SK-N-SH treated with all-trans-retinoic acid at 6 μM for 48 hours (cell line): ENCODE data around the gene PARS2.
"Not testable (repeated sequence)": the region's sequence is repeated elsewhere in the genome, so short reads cannot be mapped to it uniquely, and the experiment has no call there.

Source experiments
- ATAC-seq: fragments of 200-7000 bp; cut with Tn5 transposase; 3 replicates; pipeline ENCODE4 v1.9.1; 2020; ENCODE audit warnings: mild to moderate bottlenecking, moderate library complexity
- ARNTL ChIP-seq: fragments of 450-650 bp; formaldehyde crosslinking; IDR thresholded peaks from 2 replicates; pipeline ENCODE4 v1.5.0; 2020; ENCODE audit warnings: low read depth, mild to moderate bottlenecking, moderate library complexity, borderline replicate concordance
- CREB5 ChIP-seq: fragments of 250-450 bp; sonication (Bioruptor Pico); IDR thresholded peaks from 2 replicates; pipeline ENCODE4 v1.5.1; 2020; ENCODE audit warnings: low read depth, mild to moderate bottlenecking, moderate library complexity
- CSDC2 ChIP-seq: fragments of 250-450 bp; sonication (Bioruptor Pico); IDR thresholded peaks from 2 replicates; pipeline ENCODE4 v1.5.0; 2020; ENCODE audit warnings: mild to moderate bottlenecking, moderate library complexity
- ESRRG ChIP-seq: fragments of 250-450 bp; sonication (Bioruptor Pico); IDR thresholded peaks from 2 replicates; pipeline ENCODE4 v1.6.1; 2021; ENCODE audit warnings: mild to moderate bottlenecking
- GLIS3 ChIP-seq: fragments of 250-450 bp; sonication (Bioruptor Pico); IDR thresholded peaks from 2 replicates; pipeline ENCODE4 v1.5.0; 2020; ENCODE audit warnings: mild to moderate bottlenecking, moderate library complexity
- ISL1 ChIP-seq: fragments of 250-450 bp; sonication (Bioruptor Pico); IDR thresholded peaks from 2 replicates; pipeline ENCODE4 v2.1.2; 2022; ENCODE audit warnings: mild to moderate bottlenecking, moderate library complexity
- OSR1 ChIP-seq: fragments of 250-450 bp; sonication (Bioruptor Pico); IDR thresholded peaks from 2 replicates; pipeline ENCODE4 v1.8.0; 2022; ENCODE audit warnings: moderate library complexity, mild to moderate bottlenecking, inconsistent platforms
- PPARA ChIP-seq: fragments of 250-450 bp; sonication (Bioruptor Pico); IDR thresholded peaks from 2 replicates; pipeline ENCODE4 v1.5.0; 2020; ENCODE audit warnings: mild to moderate bottlenecking, borderline replicate concordance
- RARB ChIP-seq: fragments of 250-450 bp; sonication (Bioruptor Pico); IDR thresholded peaks from 2 replicates; pipeline ENCODE4 v1.8.0; 2021; ENCODE audit warnings: mild to moderate bottlenecking, moderate library complexity
- SNAI2 ChIP-seq: fragments of 250-450 bp; sonication (Bioruptor Pico); IDR thresholded peaks from 2 replicates; pipeline ENCODE4 v1.5.0; 2020; ENCODE audit warnings: mild to moderate bottlenecking, moderate library complexity
- TCF4 ChIP-seq: fragments of 250-450 bp; sonication (Bioruptor Pico); IDR thresholded peaks from 2 replicates; pipeline ENCODE4 v1.8.0; 2021; ENCODE audit warnings: mild to moderate bottlenecking, moderate library complexity, borderline replicate concordance
- TOX ChIP-seq: fragments of 250-450 bp; sonication (Bioruptor Pico); IDR thresholded peaks from 2 replicates; pipeline ENCODE4 v1.8.0; 2021; ENCODE audit warnings: mild to moderate bottlenecking, moderate library complexity, borderline replicate concordance
- TSHZ2 ChIP-seq: fragments of 250-450 bp; sonication (Bioruptor Pico); IDR thresholded peaks from 2 replicates; pipeline ENCODE4 v1.5.0; 2020; ENCODE audit warnings: mild to moderate bottlenecking, moderate library complexity
- ZC3H10 ChIP-seq: fragments of 250-450 bp; sonication (Bioruptor Pico); IDR thresholded peaks from 2 replicates; pipeline ENCODE4 v1.5.1; 2021; ENCODE audit warnings: mild to moderate bottlenecking, moderate library complexity
- ZFP3 ChIP-seq: fragments of 250-450 bp; sonication (Bioruptor Pico); IDR thresholded peaks from 2 replicates; pipeline ENCODE4 v1.5.0; 2020; ENCODE audit warnings: mild to moderate bottlenecking, moderate library complexity
- ZFP30 ChIP-seq: fragments of 450-650 bp; formaldehyde crosslinking; IDR thresholded peaks from 2 replicates; pipeline ENCODE4 v1.5.0; 2022; ENCODE audit warnings: mild to moderate bottlenecking, moderate library complexity
- ZNF70 ChIP-seq: fragments of 450-650 bp; formaldehyde crosslinking; IDR thresholded peaks from 2 replicates; pipeline ENCODE4 v1.5.0; 2020; ENCODE audit warnings: mild to moderate bottlenecking, moderate library complexity
- ZNF8 ChIP-seq: fragments of 450-650 bp; formaldehyde crosslinking; IDR thresholded peaks from 2 replicates; pipeline ENCODE4 v1.5.0; 2020; ENCODE audit warnings: mild to moderate bottlenecking, moderate library complexity
- TF ChIP-seq, protein P1 (sequence below): fragments of 250-450 bp; sonication (Bioruptor Pico); IDR thresholded peaks from 2 replicates; pipeline ENCODE4 v1.5.1; 2021; ENCODE audit warnings: mild to moderate bottlenecking, moderate library complexity

The PARS2 gene

DNA sequence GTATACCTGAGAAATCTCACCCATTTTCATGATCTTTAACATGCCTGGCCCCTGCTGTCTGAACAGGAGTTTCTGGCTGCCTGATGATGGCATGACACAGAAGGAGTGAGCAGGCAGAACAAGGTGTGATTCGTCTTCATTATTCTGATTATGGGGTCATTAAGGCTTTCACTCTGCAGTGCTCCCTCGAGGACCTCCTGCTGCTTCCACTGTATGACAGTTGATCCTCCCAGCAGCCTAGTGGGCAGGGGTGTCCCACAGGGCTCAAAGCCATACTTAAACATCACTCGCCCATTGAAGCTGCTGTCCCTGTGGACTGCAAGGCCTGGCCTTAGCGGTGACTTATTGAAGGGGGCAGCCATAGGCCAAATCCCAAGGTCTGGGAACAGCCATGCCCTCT is 12.7 kb upstream of the PARS2 start:
- ATAC-seq = no peak
- TF ChIP-seq TOX (CRISPR knock-in tag) = no peak
- TF ChIP-seq ZFP3 = 0 out of 2 replicates have a peak, but pooled peaks have one; percentile 41

- not testable (repeated sequence) for ATAC-seq
Observed at GRCh38 chr1:54775828-54776721, 11.8 kb upstream of the PARS2 start.

DNA sequence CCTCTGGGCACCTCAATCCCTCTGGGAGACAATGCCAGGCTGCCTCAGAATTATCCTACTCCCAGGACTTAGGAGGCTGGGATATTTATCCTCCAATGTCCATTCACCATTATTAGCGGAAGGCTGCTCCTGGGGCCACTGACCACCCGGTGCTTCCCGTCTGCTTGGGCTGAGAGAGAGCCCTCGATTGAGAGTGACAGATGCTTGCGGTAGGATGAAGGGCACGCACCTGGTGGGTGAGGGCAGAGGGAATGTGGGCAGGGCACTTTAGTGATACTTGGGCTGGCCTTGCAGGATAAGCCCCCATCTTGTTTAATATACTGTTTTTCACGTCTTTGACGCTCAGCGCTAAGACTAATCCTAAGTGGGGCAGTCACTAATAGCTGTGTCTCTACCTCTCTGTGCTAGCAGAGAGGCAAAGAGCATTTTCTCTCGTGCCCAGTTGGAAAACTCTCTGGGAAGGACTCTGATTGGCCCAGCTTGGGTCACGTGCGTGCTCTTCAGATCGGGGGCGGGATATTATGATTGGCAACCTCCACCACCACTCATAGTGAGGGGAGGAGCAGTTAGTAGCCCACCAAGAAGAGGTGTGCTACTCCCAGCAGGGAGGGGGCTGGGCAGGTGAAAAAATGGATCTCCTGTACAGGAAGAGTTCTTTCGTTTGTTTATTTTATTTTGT is 10.6 kb upstream of the PARS2 start:
- no peak for TF ChIP-seq TSHZ2 (CRISPR knock-in tag)
- no peak for TF ChIP-seq ZNF70
- TF ChIP-seq ESRRG (CRISPR knock-in tag) = no peak
- no peak for TF ChIP-seq ZFP30 (CRISPR knock-in tag)
- TF ChIP-seq RARB (CRISPR knock-in tag) = no peak
- no peak for TF ChIP-seq TOX (CRISPR knock-in tag)
- ATAC-seq = peak; percentile 69

DNA sequence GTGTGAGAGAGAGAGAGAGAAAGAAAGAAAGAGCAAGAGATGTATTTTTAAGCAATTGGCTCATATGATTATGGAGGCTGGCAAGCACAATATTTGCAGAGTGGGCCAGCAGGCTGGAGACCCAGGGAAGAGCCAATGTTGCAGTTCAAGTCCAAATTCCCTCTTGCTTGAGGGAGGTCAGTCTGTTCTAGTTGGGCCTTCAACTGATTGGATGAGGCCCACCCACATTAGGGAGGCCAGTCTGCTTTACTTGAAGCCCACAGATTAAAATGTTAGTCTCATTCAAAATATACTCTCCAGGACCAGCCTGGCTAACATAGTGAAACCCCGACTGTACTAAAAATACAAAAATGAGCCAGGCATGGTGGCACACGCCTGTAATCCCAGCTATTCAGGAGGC is 8.6 kb upstream of the PARS2 start:
- ATAC-seq = no peak
- TF ChIP-seq ARNTL (no peak), CSDC2 (CRISPR knock-in tag) (no peak), TSHZ2 (CRISPR knock-in tag) (no peak), GLIS3 (CRISPR knock-in tag) (no peak), ZNF8 (CRISPR knock-in tag) (no peak), ZNF70 (no peak)

GRCh38 chr1:54768093-54768492 is 3.8 kb upstream of the PARS2 start:
- ATAC-seq = peak; percentile 15; the same call in 2 of the 3 replicates
- TF ChIP-seq ZNF8 (CRISPR knock-in tag) (no peak), ZC3H10 (no peak), CSDC2 (CRISPR knock-in tag) (no peak), ISL1 (CRISPR knock-in tag) (no peak), GLIS3 (CRISPR knock-in tag) (no peak), ARNTL (no peak), PPARA (CRISPR knock-in tag) (no peak), ZFP3 (no peak), ESRRG (CRISPR knock-in tag) (no peak), TCF4 (CRISPR knock-in tag) (no peak), OSR1 (CRISPR knock-in tag) (no peak), TSHZ2 (CRISPR knock-in tag) (no peak), ZNF70 (no peak), TOX (CRISPR knock-in tag) (no peak), SNAI2 (CRISPR knock-in tag) (no peak), CREB5 (CRISPR knock-in tag) (no peak)
- TF ChIP-seq, protein P1, sequence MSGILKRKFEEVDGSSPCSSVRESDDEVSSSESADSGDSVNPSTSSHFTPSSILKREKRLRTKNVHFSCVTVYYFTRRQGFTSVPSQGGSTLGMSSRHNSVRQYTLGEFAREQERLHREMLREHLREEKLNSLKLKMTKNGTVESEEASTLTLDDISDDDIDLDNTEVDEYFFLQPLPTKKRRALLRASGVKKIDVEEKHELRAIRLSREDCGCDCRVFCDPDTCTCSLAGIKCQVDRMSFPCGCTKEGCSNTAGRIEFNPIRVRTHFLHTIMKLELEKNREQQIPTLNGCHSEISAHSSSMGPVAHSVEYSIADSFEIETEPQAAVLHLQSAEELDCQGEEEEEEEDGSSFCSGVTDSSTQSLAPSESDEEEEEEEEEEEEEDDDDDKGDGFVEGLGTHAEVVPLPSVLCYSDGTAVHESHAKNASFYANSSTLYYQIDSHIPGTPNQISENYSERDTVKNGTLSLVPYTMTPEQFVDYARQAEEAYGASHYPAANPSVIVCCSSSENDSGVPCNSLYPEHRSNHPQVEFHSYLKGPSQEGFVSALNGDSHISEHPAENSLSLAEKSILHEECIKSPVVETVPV = no peak
